ENCODE measurements around the gene DUSP23. TPM values are rescaled to one million over a fixed set of nuclear protein-coding genes. Genes with fewer than 3 reads are reported as not detected.
A peak's percentile ranks its signal among the peaks of the same experiment; 100 is the strongest.

DUSP23 gene
- total RNA-seq, 2 experiments from 2014 or later, result 33.5 to 36.0 TPM

- H3K27me3 Mint-ChIP-seq, result no peaks in the 10 kb centered on the region
- no peaks in the 10 kb centered on the region for H3K9me3 Mint-ChIP-seq
- H3K4me1 Mint-ChIP-seq, result no peaks in the 10 kb centered on the region
- H3K36me3 Mint-ChIP-seq, result no peaks in the 10 kb centered on the region
- H3K4me3 Mint-ChIP-seq, result no peak overlapping the region
- DNase-seq, result no peak
- H3K27ac Mint-ChIP-seq, result no peak overlapping the region
Observed at GRCh38 chr1:159771127-159771895, 9.5 kb upstream of the DUSP23 start.

DNA sequence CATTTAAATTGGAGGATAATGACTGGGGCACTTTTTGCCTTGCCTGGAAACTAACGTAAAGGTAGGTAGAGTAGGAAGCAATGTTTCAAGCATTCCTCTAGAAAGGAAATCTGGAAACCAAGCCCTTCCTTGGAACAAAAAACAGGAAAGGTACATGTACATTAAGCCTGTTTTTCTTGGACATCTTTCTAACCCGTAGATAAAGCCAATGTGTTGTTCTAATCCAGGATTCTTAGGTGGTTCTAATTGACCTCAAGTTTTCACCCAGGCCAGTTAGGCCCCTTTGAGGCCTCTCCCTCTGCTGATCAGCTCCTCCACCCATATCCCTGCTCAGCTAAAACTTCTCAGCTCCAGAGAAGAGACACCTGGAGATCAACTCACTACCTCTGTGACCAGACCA is 6.3 kb upstream of the DUSP23 start:
- no peaks in the 10 kb centered on the region for H3K36me3 Mint-ChIP-seq
- H3K27ac Mint-ChIP-seq, result no peak overlapping the region
- no peak overlapping the region for H3K4me3 Mint-ChIP-seq

GRCh38 chr1:159775716-159776115 is 5.0 kb upstream of the DUSP23 start:
- no peak for DNase-seq
- Mint-ChIP-seq H3K4me1 (peaks cover 7% of the 10 kb centered on the region), H3K9me3 (no peaks in the 10 kb centered on the region), H3K27me3 (no peaks in the 10 kb centered on the region), H3K36me3 (no peaks in the 10 kb centered on the region), H3K4me3 (no peak overlapping the region), H3K27ac (no peak overlapping the region)

More for the DNA sequence above, 6.3 kb upstream of the DUSP23 start:
- no peak for DNase-seq
- no peaks in the 10 kb centered on the region for H3K27me3 Mint-ChIP-seq
- H3K9me3 Mint-ChIP-seq, result no peaks in the 10 kb centered on the region
- peaks cover under 1% of the 10 kb centered on the region for H3K4me1 Mint-ChIP-seq

GRCh38 chr1:159778266-159778665 is 2.5 kb upstream of the DUSP23 start:
- DNase-seq, result no peak
- Mint-ChIP-seq H3K27ac (no peak overlapping the region), H3K4me3 (no peak overlapping the region), H3K27me3 (no peaks in the 10 kb centered on the region), H3K9me3 (no peaks in the 10 kb centered on the region), H3K36me3 (peaks cover 4% of the 10 kb centered on the region), H3K4me1 (peaks cover 10% of the 10 kb centered on the region)

DNA sequence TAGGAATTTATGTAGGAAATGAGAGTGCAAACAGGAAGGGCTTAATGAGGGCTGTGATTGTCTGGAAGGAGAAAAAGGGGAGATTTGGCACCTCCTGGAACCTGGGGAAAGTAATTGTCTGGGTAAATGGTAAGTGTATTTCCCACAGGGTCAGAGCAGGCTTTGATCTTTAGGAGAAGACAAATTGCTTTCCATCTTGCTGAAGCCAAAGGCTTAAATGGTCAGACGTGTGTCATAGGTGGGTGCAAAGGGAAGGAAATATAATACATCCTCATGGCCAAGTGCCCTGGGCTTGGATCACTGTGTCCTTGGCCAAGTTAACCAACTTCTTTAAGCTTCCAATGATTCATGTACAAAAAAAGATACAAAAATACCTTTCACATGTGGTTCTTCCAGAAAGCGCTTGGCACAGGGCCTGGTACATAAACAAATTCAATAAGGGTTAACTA is 1.3 kb upstream of the DUSP23 start:
- H3K27me3 Mint-ChIP-seq, result no peaks in the 10 kb centered on the region
- H3K4me3 Mint-ChIP-seq, result no peak overlapping the region
- peaks cover 4% of the 10 kb centered on the region for H3K36me3 Mint-ChIP-seq
- H3K4me1 Mint-ChIP-seq, result peaks cover 10% of the 10 kb centered on the region
- DNase-seq, result no peak
- no peaks in the 10 kb centered on the region for H3K9me3 Mint-ChIP-seq
- H3K27ac Mint-ChIP-seq, result no peak overlapping the region

DNA sequence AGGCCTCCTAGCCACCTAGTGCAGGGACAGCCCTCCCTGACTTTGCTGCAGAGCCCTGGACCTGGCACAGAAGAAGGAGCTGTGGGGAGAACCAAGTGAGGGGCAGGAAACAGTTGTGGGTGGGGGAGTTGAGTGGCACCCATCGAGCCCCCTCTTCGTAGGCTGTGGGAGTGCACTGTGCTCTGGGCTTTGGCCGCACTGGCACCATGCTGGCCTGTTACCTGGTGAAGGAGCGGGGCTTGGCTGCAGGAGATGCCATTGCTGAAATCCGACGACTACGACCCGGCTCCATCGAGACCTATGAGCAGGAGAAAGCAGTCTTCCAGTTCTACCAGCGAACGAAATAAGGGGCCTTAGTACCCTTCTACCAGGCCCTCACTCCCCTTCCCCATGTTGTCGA is 1.2 kb downstream of the DUSP23 start:
- no peak overlapping the region for H3K27ac Mint-ChIP-seq
- H3K27me3 Mint-ChIP-seq, result no peaks in the 10 kb centered on the region
- peak overlapping the region; percentile 79 for H3K4me3 Mint-ChIP-seq
- H3K36me3 Mint-ChIP-seq, result peaks cover 4% of the 10 kb centered on the region
- peaks cover 10% of the 10 kb centered on the region for H3K4me1 Mint-ChIP-seq
- H3K9me3 Mint-ChIP-seq, result no peaks in the 10 kb centered on the region
- DNase-seq, result no peak

DNA sequence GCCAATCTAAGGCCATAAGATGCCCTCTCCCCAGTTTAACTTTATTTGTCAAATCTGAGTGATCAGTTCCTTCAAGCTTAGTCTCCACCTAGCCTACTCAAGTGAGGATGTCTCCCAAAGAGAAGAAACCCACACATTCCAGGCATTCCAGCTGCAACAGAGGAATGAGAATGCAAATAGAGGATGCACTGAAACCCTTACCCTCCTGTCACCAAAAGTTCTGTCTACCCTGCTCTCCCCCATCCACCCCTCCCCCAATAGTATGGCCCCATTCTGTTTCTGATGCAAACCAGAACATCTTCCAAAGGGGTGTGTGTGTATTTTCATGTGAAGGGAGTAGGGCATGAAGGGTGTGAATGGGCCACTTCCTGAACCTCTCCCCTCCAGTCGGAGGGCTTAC is 3.0 kb downstream of the DUSP23 start:
- no peak for DNase-seq
- Mint-ChIP-seq H3K27ac (no peak overlapping the region), H3K4me1 (peaks cover 10% of the 10 kb centered on the region)

GRCh38 chr1:159786465-159786864 is 5.7 kb downstream of the DUSP23 start:
- DNase-seq, result no peak
- Mint-ChIP-seq H3K36me3 (peaks cover 4% of the 10 kb centered on the region), H3K27ac (no peak overlapping the region), H3K4me1 (peaks cover under 1% of the 10 kb centered on the region), H3K4me3 (no peak overlapping the region), H3K27me3 (peaks cover 8% of the 10 kb centered on the region), H3K9me3 (no peaks in the 10 kb centered on the region)

More for the DNA sequence above, 3.0 kb downstream of the DUSP23 start:
- Mint-ChIP-seq H3K27me3 (no peaks in the 10 kb centered on the region), H3K4me3 (no peak overlapping the region), H3K9me3 (no peaks in the 10 kb centered on the region), H3K36me3 (peaks cover 4% of the 10 kb centered on the region)

- H3K36me3 Mint-ChIP-seq, result no peaks in the 10 kb centered on the region
- H3K27ac Mint-ChIP-seq, result no peak overlapping the region
- H3K9me3 Mint-ChIP-seq, result no peaks in the 10 kb centered on the region
- H3K4me1 Mint-ChIP-seq, result no peaks in the 10 kb centered on the region
- H3K27me3 Mint-ChIP-seq, result peaks cover 8% of the 10 kb centered on the region
- no peak overlapping the region for H3K4me3 Mint-ChIP-seq
- no peak for DNase-seq
Observed at GRCh38 chr1:159786966-159787365, 6.2 kb downstream of the DUSP23 start.

DNA sequence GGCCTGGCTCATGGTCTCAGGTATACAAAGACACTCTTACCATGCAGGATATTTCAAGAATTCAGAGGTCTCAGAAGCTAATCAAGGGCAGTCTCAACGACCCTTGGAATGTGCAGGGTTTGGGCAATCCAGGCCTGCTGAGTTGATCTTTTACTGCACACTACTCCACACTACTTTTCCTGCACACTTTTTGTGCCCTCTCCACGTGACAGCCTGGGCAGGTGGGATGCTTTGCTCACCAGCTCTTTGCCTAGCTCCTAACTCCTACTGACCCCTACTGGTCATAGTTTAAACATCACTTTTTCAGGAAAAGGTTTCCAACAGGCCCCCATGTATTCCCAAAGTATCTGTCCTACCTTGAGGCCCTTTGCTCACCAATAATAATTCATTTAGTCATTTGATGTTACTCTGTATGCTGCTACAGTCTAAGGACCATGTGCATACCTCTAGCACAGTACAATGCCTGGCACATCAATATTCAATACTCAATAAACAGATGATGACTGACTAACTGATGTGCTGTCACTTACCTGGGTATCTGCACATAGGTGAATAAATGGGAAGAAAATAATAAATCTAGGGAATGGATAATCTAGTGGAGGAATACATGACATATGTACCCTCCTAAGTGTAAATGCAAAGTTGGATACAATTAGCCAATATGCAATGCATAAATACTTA is 9.6 kb downstream of the DUSP23 start:
- Mint-ChIP-seq H3K9me3 (no peaks in the 10 kb centered on the region), H3K27ac (no peak overlapping the region), H3K36me3 (no peaks in the 10 kb centered on the region), H3K27me3 (peaks cover 8% of the 10 kb centered on the region), H3K4me3 (no peak overlapping the region), H3K4me1 (no peaks in the 10 kb centered on the region)
- DNase-seq, result no peak

DNA sequence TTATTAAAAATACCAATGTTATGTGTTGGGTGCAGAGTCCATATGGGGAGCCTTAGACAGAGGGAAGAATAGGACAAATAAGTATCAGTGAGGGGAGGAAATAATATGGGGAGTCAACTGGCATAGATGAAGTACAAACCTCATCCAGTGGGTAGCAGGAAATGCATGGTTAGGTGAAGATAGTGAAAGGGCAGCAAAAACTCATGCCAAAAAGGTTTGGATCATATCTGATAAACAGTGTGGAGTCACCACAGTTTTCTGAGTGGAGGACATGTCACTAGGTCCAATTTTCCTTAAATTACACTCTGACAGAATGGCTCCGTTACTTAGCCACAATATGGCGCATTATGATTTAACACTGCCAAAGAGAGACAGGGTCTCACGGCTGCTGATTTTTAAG is 10.3 kb downstream of the DUSP23 start:
- Mint-ChIP-seq H3K9me3 (no peaks in the 10 kb centered on the region), H3K27ac (no peak overlapping the region), H3K4me3 (no peak overlapping the region), H3K4me1 (no peaks in the 10 kb centered on the region), H3K36me3 (no peaks in the 10 kb centered on the region), H3K27me3 (peaks cover 8% of the 10 kb centered on the region)
- no peak for DNase-seq

DNA sequence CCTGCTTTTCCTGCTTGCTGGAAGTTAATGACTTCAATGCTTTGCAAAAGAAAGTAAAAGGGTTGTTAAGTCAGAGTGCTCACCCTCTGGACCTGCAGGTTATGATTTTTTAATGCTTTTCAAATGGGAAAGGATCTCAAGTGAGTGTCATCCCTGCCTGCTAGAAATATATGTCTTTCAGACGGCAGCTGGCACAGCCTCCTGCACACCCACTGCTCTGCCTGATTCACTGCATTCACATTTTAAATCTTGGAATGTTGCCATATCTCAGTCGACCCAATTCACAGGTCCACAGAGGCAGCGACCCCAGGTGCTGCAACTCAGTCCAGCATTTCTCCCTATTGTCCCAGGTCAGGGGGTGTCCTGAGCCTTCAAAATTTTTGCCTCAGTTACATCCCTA is 10.7 kb downstream of the DUSP23 start:
- Mint-ChIP-seq H3K4me3 (no peak overlapping the region), H3K9me3 (no peaks in the 10 kb centered on the region), H3K36me3 (no peaks in the 10 kb centered on the region), H3K27ac (no peak overlapping the region), H3K27me3 (peaks cover 8% of the 10 kb centered on the region), H3K4me1 (no peaks in the 10 kb centered on the region)
- DNase-seq, result no peak

- Mint-ChIP-seq H3K4me1 (peaks cover 8% of the 10 kb centered on the region), H3K9me3 (no peaks in the 10 kb centered on the region), H3K27me3 (peaks cover 6% of the 10 kb centered on the region), H3K4me3 (no peak overlapping the region), H3K36me3 (no peaks in the 10 kb centered on the region), H3K27ac (no peak overlapping the region)
- no peak for DNase-seq
Observed at GRCh38 chr1:159795534-159795933, 14.8 kb downstream of the DUSP23 start.

- H3K9me3 Mint-ChIP-seq, result no peaks in the 10 kb centered on the region
- no peak for DNase-seq
- no peak overlapping the region for H3K27ac Mint-ChIP-seq
- H3K27me3 Mint-ChIP-seq, result no peaks in the 10 kb centered on the region
- H3K4me3 Mint-ChIP-seq, result no peak overlapping the region
- peaks cover 14% of the 10 kb centered on the region for H3K4me1 Mint-ChIP-seq
- no peaks in the 10 kb centered on the region for H3K36me3 Mint-ChIP-seq
Observed at GRCh38 chr1:159798893-159799292, 18.1 kb downstream of the DUSP23 start.

- no peaks in the 10 kb centered on the region for H3K27me3 Mint-ChIP-seq
Observed at GRCh38 chr1:159799446-159799985, 18.8 kb downstream of the DUSP23 start.

More at GRCh38 chr1:159799446-159799985, 18.8 kb downstream of the DUSP23 start:
- H3K27ac Mint-ChIP-seq, result no peak overlapping the region
- no peaks in the 10 kb centered on the region for H3K36me3 Mint-ChIP-seq
- H3K9me3 Mint-ChIP-seq, result no peaks in the 10 kb centered on the region
- peaks cover 14% of the 10 kb centered on the region for H3K4me1 Mint-ChIP-seq
- no peak for DNase-seq
- no peak overlapping the region for H3K4me3 Mint-ChIP-seq
